ENCODE measurements around the gene ANXA5. TPM values are rescaled to one million over a fixed set of nuclear protein-coding genes. Genes with fewer than 3 reads are reported as not detected.

The ANXA5 gene
- total and polyA plus RNA-seq, 2 donors (not counting 1 experiment from before 2014, with no cell fraction given): 602 to 2,025 TPM

DNA sequence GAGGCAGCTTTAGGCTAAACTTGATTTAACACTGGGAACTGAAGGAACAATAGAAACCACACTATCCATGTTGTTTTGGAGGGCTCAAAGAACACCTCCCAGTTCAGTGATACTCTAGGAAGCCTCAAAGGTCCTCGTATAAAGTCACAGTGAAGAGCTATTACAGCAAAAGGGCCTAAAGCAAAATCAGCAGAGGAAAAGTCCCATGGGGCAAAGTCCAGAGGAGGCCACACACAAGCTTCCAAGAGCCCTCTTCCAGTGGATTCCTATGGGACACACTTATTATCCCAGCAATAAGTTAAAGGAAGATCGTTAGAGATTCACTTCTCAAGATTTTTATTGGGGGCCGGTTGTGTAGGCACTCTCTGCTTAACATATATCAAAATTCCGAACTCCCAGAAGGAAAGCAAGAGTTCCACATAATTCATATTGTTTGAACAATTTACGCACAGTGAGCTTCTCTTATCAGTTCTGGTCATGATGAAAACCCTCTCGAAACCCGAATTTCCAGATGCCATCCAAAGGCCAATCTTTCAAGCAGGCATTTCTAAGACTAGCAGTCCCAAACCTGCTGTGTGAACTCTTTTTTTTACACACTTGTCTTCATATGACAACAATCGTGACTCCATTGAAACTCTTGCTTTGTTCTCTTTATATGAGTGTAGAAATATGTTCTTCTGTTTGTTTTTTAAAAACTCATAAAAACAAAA lies 53.7 kb downstream of the ANXA5 start:
- Histone ChIP-seq H3K27me3 (ENCODE audit: control insufficient read depth, insufficient read depth, low read length) (no peaks in the 10 kb centered on the region), H2AFZ (ENCODE audit: low read length) (no peak overlapping the region), H4K20me1 (ENCODE audit: control insufficient read depth, extremely low read depth, insufficient read depth, low read length) (no peaks in the 10 kb centered on the region), H3K9ac (ENCODE audit: insufficient read depth, low read length) (no peak overlapping the region), H3K9me3 (ENCODE audit: control insufficient read depth, insufficient read depth, low read depth, low read length) (no peaks in the 10 kb centered on the region), H3K4me2 (ENCODE audit: extremely low read depth, insufficient read depth, low read length) (no peak overlapping the region), H3K4me1 (ENCODE audit: control insufficient read depth, extremely low read depth, insufficient read depth, low read length) (no peaks in the 10 kb centered on the region), H3K27ac (ENCODE audit: insufficient read depth, low read length) (no peak overlapping the region), H3K79me2 (ENCODE audit: control insufficient read depth, insufficient read depth, low read length) (no peaks in the 10 kb centered on the region), H3K4me3 (replicated peaks in 1 of 4; ENCODE audit: control extremely low read depth in 1 of 4, insufficient read depth in 1 of 4, low read depth in 3 of 4, low read length in 4 of 4) (no peak overlapping the region), H3K36me3 (ENCODE audit: control insufficient read depth, insufficient read depth, low read length) (no peaks in the 10 kb centered on the region)
- no peak for TF ChIP-seq CTCF (conservative IDR thresholded peaks at IDR 0.05 in 1 of 2, IDR thresholded peaks at IDR 0.05 in 1 of 2; ENCODE audit: low read depth in 1 of 2, low read length in 2 of 2)
- no peak for TF ChIP-seq EZH2 (IDR thresholded peaks at IDR 0.05; ENCODE audit: low read length, missing control alignments)
- DNase-seq (ENCODE audit: low read depth in 2 of 2): no peak

GRCh38 chr4:121642292-121642691 lies 54.5 kb downstream of the ANXA5 start:
- Histone ChIP-seq H3K27ac (ENCODE audit: insufficient read depth, low read length) (no peak overlapping the region), H3K27me3 (ENCODE audit: control insufficient read depth, insufficient read depth, low read length) (no peaks in the 10 kb centered on the region), H3K79me2 (ENCODE audit: control insufficient read depth, insufficient read depth, low read length) (no peaks in the 10 kb centered on the region), H3K4me3 (replicated peaks in 1 of 4; ENCODE audit: control extremely low read depth in 1 of 4, insufficient read depth in 1 of 4, low read depth in 3 of 4, low read length in 4 of 4) (no peak overlapping the region), H3K4me1 (ENCODE audit: control insufficient read depth, extremely low read depth, insufficient read depth, low read length) (no peaks in the 10 kb centered on the region), H3K4me2 (ENCODE audit: extremely low read depth, insufficient read depth, low read length) (no peak overlapping the region), H3K36me3 (ENCODE audit: control insufficient read depth, insufficient read depth, low read length) (no peaks in the 10 kb centered on the region), H3K9me3 (ENCODE audit: control insufficient read depth, insufficient read depth, low read depth, low read length) (no peaks in the 10 kb centered on the region), H3K9ac (ENCODE audit: insufficient read depth, low read length) (no peak overlapping the region), H4K20me1 (ENCODE audit: control insufficient read depth, extremely low read depth, insufficient read depth, low read length) (no peaks in the 10 kb centered on the region), H2AFZ (ENCODE audit: low read length) (no peak overlapping the region)
- peak in 1 of 2 donors; percentile 16 for DNase-seq (ENCODE audit: low read depth in 2 of 2)
- TF ChIP-seq EZH2 (IDR thresholded peaks at IDR 0.05; ENCODE audit: low read length, missing control alignments) (no peak), CTCF (conservative IDR thresholded peaks at IDR 0.05 in 1 of 2, IDR thresholded peaks at IDR 0.05 in 1 of 2; ENCODE audit: low read depth in 1 of 2, low read length in 2 of 2) (no peak)

DNA sequence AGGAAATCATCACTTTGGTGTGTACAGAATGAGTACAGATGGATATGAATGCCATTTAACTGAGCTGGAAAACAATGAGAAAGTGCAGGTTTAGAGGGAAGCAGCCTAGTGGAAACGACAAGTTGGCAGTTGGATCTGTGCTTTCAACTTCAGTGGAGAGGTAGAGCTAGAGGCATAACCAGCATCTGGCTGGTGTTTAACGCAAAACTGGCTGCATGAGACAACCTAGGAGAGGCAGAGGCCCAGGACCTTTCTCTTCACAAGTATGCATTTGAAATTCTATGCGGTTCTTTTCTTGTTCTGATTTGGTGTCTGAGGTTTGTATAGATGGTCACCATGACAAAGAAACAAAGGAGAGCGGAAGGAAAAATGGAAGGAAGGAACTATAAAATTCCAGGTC lies 63.1 kb downstream of the ANXA5 start:
- DNase-seq (ENCODE audit: low read depth in 2 of 2): no peak
- Histone ChIP-seq H4K20me1 (ENCODE audit: control insufficient read depth, extremely low read depth, insufficient read depth, low read length) (no peaks in the 10 kb centered on the region), H3K36me3 (ENCODE audit: control insufficient read depth, insufficient read depth, low read length) (no peaks in the 10 kb centered on the region), H3K4me2 (ENCODE audit: extremely low read depth, insufficient read depth, low read length) (no peak overlapping the region), H3K9me3 (ENCODE audit: control insufficient read depth, insufficient read depth, low read depth, low read length) (no peaks in the 10 kb centered on the region), H3K79me2 (ENCODE audit: control insufficient read depth, insufficient read depth, low read length) (no peaks in the 10 kb centered on the region), H3K27me3 (ENCODE audit: control insufficient read depth, insufficient read depth, low read length) (no peaks in the 10 kb centered on the region), H3K4me3 (replicated peaks in 1 of 4; ENCODE audit: control extremely low read depth in 1 of 4, insufficient read depth in 1 of 4, low read depth in 3 of 4, low read length in 4 of 4) (no peak overlapping the region), H3K27ac (ENCODE audit: insufficient read depth, low read length) (no peak overlapping the region), H3K4me1 (ENCODE audit: control insufficient read depth, extremely low read depth, insufficient read depth, low read length) (no peaks in the 10 kb centered on the region), H2AFZ (ENCODE audit: low read length) (no peak overlapping the region), H3K9ac (ENCODE audit: insufficient read depth, low read length) (no peak overlapping the region)
- TF ChIP-seq EZH2 (IDR thresholded peaks at IDR 0.05; ENCODE audit: low read length, missing control alignments) (no peak), CTCF (conservative IDR thresholded peaks at IDR 0.05 in 1 of 2, IDR thresholded peaks at IDR 0.05 in 1 of 2; ENCODE audit: low read depth in 1 of 2, low read length in 2 of 2) (no peak)
